ENCODE data around the gene L3HYPDH.
"Not testable (repeated sequence)": the region's sequence is repeated elsewhere in the genome, so short reads cannot be mapped to it uniquely, and the experiment has no call there.

The L3HYPDH gene

DNA sequence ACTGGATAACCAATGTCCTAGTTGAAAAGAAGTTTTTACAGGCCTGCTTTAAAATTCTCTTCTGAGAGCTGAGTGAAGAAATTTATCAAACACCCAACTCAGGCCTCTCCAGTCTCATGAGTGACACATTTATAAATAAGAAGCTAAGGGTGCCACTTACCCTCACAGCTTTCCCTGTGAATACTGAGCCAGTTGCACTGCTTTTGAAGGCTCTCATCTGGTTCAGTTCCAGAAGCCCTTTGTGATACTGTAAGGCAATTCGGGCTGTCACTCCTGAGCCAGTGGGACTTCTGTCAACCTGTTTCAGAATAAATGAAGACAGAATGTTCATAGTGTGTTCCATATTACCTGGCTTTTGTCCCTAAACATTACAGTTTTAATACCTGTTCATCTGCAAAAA, 8.5 kb downstream of the L3HYPDH start:
- no peak for DNase-seq

GRCh38 chr14:59474172-59474571, 10.0 kb downstream of the L3HYPDH start:
- DNase-seq = no peak

DNA sequence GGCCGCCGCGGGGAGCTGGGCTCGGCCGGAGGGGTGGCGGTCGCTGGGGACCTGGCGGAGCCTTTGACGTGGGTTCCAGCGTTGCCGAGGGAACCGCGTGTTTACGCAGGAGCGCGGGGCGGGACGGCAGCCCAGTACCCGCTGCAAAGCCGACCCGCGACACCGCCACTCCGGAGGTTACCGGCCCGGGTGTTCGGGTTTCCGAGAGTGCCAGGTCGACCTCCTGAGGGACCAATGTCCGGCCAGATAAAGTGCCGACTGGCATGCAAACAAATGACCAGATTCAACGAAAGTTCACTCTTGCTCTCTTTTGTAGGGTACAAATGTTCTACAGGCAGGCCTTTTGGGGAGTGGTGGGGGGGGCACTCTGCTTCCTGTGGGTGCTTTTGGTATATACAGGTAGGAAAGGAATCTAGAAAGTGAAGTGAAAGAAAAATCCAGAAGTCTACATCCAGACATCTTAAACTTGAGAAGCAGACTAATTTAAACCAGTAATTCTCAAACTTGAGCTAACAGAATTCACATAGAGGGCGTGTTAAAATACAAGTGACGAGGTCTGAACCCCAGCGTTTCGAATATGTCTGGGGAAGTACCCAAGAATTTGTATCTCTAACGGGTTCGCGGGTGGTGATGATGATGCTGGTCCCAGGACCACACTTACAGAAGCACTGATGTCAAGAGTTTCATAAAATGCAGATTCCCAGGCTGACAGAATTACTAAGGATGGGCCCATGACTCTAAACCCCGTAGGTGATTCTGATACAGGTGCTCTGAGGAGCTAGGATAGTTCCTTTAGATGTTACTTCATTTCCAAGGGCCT, 18.7 kb downstream of the L3HYPDH start, which contains the start of gene GPR135:
Gene GPR135 (minus strand): TSS at position 65 of the 820 bp plus-strand sequence. CDS start 154 bp downstream, outside the sequence.
- peak; percentile 32 for DNase-seq

DNA sequence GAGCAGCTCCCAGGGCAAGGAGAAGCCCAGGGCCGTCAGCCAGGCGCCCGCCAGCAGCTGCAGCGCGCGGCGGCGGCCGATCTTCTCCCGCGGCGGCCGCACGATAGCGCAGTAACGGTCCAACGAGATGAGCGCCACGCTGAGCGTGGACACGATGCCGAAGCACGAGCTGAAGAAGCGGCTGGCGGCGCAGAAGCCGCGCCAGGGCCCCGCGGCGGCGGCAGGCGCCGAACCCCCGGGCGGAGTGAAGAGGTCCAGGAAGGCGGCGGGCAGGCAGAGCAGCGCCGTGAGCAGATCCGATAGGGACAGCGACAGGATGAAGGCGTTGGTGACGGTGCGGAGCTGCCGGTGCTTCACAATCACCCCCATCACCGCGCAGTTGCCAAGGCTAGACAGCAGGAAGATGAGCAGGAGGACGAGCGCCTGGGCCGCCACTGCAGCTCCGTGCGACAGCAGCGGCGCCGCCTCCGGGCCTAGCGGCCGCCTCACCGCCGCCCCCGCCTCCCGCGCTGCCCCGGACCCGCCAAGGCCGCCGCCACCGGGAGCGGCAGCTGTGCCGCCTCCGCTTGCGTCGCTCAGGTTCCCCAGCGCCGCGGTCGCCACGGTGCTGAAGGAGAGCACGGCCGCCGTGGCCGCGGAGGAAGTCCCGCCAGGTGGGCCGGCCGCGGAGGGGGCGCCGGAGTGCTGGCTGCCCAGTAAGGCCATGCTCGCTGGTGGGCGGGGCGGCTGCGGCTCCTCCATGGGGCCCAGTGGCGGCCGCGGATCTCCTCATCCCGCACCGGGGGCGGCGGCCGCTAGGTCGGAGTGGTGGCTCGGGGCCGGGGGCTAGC, 19.5 kb downstream of the L3HYPDH start:
- peak; percentile 49 for DNase-seq

DNA sequence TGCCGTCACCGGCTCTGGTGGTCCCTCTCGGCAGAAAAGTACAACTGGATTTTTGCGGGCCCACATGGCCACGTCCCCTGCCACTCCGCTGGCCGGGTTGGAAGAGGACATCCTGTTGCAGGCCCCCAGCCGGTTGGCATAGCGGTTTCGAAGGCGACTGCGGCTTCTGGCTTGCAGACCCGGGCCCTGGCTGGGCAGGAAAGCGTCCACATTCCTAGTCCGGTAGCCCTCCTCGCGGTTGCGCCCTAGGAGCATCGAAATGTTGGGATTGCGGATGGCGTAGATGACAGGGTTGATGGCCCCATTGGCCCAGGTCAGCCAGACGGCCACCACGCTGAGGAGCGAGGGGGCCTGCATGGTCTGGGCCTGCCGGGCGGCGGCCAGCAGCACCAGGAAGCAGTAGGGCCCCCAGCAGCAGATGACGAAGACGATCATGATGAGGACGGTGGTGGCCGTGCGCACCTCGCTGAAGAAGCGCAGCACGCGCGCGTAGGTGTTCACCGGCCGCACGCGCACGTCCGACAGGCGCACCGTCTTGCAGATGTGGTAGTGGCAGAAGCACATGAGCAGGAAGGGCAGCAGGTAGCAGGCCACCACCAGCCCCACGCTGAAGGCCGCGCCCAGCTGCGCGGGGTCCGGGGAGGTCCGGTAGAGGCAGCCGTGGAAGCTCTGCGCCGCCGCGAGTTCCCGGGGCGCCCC, 20.3 kb downstream of the L3HYPDH start:
- DNase-seq = peak; percentile 12

GRCh38 chr14:59461891-59462290, 22.3 kb downstream of the L3HYPDH start:
- DNase-seq = no peak

- no peak for DNase-seq
Measured at GRCh38 chr14:59460378-59460777, 23.8 kb downstream of the L3HYPDH start.

- DNase-seq = no peak
Measured at GRCh38 chr14:59458486-59458885, 25.7 kb downstream of the L3HYPDH start.

- no peak for DNase-seq
Measured at GRCh38 chr14:59455411-59455810, 28.8 kb downstream of the L3HYPDH start.

GRCh38 chr14:59454139-59454538, 30.1 kb downstream of the L3HYPDH start:
- no peak for DNase-seq

GRCh38 chr14:59451849-59452248, 32.4 kb downstream of the L3HYPDH start:
- DNase-seq = no peak

GRCh38 chr14:59450716-59451115, 33.5 kb downstream of the L3HYPDH start:
- no peak for DNase-seq

DNA sequence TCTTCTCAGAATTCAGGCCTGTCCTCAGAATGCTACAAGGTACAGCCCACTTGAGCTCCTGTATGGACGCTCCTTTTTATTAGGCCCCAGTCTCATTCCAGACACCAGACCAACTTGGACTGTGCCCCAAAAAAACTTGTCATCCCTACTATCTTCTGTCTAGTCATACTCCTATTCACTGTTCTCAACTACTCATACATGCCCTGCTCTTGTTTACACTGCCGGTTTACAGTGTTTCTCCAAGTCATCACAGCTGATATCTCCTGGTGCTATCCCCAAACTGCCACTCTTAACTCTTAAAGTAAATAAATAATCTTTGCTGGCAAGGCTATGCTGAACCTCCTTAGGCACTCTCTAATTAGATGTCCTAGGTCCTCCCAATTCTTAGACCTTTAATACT, 35.5 kb downstream of the L3HYPDH start:
- not testable (repeated sequence) for DNase-seq

DNA sequence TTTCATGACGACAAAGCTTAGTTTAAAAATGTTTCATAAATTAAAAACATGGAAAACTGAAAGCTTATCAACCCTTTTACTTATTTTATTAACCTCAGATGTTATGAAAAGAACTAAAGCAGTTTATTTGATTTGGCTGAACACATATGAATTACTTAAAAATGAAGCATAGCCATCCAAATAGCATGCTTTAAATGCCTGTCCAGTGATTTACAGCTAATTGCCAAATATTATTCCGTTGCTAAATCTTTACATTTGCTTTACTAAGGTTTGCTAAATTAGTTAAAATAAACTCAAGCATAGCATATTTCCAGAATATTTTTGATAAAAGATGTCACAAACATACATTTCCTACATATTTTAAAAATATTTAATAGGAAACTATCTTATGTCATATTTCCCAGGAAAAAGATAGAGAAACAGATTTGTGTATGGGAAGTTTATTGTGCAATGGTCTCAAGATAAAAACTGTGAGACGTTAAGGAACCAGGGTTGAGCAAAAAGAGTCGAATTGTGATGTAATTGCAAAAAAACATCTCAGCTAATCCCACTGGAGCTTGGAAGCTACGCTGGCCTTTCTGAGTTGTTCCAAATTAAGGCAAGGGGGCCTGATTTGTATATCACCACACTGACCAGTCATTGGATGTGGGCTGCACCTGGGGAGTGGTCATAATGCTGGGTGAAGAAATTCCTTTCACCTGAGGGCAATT, 44.8 kb downstream of the L3HYPDH start:
- no peak for DNase-seq

- no peak for DNase-seq
Measured at GRCh38 chr14:59438195-59438647, 46.0 kb downstream of the L3HYPDH start.

GRCh38 chr14:59435987-59436386, 48.2 kb downstream of the L3HYPDH start:
- DNase-seq = no peak

DNA sequence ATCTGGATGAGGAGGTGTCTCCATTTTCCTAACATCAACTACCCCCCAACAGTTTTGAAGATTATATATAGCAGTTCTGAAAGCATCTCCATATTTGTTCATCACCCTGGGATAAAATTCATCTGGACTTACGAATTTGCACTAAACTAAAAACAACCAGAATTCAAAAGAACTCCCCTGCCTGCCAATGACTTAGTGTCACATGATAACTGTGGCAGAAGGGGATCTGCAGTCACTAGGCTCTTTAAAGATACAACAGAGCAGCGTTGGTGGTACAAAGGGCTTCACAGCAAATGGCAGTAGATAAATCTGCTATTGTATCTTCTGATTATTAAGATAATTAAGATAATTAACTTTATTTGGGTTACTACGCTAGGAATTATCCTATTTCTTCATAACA, 49.1 kb downstream of the L3HYPDH start:
- DNase-seq = no peak

DNA sequence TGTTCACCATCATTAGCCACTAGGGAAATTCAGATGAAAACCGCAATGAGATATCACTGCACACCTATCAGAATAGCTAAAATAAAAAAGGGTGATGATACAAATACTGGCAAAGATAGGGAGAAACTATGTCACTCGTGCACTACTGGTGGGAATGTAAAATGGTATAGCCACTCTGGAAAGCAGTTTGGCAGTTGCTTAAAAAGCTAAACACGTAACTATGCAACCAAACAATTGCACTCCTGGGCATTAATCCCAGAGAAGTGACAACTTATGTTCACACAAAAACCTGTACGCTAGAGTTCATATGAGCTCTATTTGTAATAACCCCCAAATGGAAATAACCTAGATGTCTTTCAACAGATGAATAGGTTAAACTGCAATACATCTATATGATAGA, 54.4 kb downstream of the L3HYPDH start:
- no peak for DNase-seq

DNA sequence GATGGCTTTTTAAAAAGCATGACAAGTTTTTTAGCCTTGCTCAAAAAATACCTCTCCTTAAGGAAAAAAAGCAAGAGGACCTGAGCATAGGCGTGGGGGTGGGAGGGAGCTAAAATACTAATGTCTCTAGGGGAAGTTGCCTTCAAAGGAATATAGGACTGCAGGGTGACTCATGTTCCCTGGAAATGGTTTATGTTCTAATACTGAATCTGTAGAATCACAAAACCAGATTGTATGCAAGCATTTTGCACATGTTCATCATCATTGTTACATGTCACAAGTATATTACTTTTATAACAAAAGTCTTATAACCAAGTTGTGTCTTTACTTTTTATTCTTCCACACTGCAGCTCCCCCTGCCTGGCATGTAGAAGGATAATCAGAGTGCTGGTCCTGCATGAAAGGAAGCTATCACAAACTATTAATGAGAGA, 55.6 kb downstream of the L3HYPDH start:
- no peak for DNase-seq

- no peak for DNase-seq
Measured at GRCh38 chr14:59427653-59428580, 56.3 kb downstream of the L3HYPDH start.

DNA sequence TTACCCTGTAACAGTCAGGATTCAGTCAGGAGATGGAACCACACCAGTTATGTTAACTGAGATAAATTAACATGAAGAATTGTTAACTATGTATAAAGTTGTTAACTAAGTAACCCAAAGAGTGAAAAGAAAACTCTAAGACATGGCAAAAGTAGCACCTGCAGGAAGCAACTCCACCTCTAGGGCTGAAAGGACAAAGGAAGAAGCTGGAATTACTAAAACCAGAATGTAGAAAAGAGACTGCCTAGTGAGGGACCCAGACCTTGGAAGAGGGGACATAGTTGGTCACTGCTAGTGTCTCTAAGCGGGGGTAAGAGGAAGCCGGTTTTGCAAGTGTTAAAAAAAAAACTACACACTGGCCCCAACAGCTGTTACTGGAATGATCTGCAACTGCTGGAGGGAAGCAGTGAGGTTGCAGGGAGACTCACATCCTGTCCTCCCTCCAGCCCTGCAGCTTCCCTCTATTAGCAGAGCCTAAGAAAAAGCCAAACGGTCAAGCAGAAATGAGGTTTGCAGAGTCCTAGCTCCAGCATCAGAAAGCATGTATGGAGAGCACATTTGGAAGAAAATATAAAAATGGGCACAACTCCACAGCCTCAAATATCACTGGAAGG, 58.8 kb downstream of the L3HYPDH start:
- no peak for DNase-seq
